ENCODE data around the gene MICU1. TPM values are rescaled to one million over a fixed set of nuclear protein-coding genes. Genes with fewer than 3 reads are reported as not detected.
"Not testable (repeated sequence)": the region's sequence is repeated elsewhere in the genome, so short reads cannot be mapped to it uniquely, and the experiment has no call there.

Gene MICU1
- polyA plus RNA-seq, 1 donor (not counting 4 experiments of a cell fraction or from before 2014, with no cell fraction given): 19.4 TPM

DNA sequence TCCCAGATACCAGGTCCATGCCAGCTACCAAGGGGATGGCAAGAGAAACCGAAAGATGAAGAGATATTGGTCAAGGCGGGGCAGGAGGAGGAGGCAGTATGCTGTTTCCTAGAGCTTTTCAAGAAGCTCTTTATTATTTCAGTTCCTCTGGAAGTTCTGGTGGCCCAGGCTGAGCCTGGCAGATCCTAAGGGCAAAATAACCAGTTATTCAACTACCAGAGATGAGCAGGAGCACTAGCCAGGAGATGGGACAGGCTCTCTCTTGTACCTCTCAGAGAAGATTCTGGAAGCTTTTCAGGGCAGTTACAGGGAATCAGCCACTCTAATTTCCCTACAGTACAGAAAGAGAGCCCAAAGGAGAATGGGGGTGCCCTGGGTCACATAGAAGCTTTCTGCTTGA lies 276.4 kb downstream of the MICU1 start:
- Histone ChIP-seq H3K9me1 (ENCODE audit: control insufficient read depth, extremely low read depth, insufficient read depth, low read length) (no peaks in the 10 kb centered on the region), H3K36me3 (ENCODE audit: control insufficient read depth in 2 of 2, extremely low read depth in 1 of 2, insufficient read depth in 2 of 2, low read length in 2 of 2) (peaks cover 12 to 21% of the 10 kb centered on the region in 2 experiments), H3K4me3 (ENCODE audit: control insufficient read depth in 2 of 3, extremely low read depth in 1 of 3, insufficient read depth in 2 of 3, low read depth in 1 of 3, low read length in 3 of 3) (no peak overlapping the region), H3K4me2 (ENCODE audit: control insufficient read depth, extremely low read depth, insufficient read depth, low read depth, low read length) (no peak overlapping the region), H3K9ac (ENCODE audit: control insufficient read depth, extremely low read depth, insufficient read depth, low read length) (no peak overlapping the region), H4K20me1 (ENCODE audit: control insufficient read depth, extremely low read depth, insufficient read depth, low read length) (no peaks in the 10 kb centered on the region), H3K4me1 (ENCODE audit: control insufficient read depth, extremely low read depth, insufficient read depth, low read length) (peaks cover 11% of the 10 kb centered on the region), H2AFZ (ENCODE audit: control insufficient read depth, low read length) (no peak overlapping the region), H3K27ac (ENCODE audit: control insufficient read depth, insufficient read depth, low read length) (no peak overlapping the region), H3K9me3 (ENCODE audit: control insufficient read depth, low read depth, low read length) (no peaks in the 10 kb centered on the region), H3K79me2 (ENCODE audit: control insufficient read depth, insufficient read depth, low read length) (peaks cover 47% of the 10 kb centered on the region), H3K27me3 (ENCODE audit: control insufficient read depth, extremely low read depth, insufficient read depth, low read length) (no peaks in the 10 kb centered on the region)
- dilution Hi-C loops (cut with MboI; ENCODE audit: extremely low pct_ligation_motif_present, low sequenced_read_pairs): no loop called here
- DNase-seq (ENCODE audit: low read depth, low spot score) (no peak), FAIRE-seq (no peak)
- TF ChIP-seq EZH2 (IDR thresholded peaks at IDR 0.05; ENCODE audit: low read length): no peak
- TF ChIP-seq, protein P1, sequence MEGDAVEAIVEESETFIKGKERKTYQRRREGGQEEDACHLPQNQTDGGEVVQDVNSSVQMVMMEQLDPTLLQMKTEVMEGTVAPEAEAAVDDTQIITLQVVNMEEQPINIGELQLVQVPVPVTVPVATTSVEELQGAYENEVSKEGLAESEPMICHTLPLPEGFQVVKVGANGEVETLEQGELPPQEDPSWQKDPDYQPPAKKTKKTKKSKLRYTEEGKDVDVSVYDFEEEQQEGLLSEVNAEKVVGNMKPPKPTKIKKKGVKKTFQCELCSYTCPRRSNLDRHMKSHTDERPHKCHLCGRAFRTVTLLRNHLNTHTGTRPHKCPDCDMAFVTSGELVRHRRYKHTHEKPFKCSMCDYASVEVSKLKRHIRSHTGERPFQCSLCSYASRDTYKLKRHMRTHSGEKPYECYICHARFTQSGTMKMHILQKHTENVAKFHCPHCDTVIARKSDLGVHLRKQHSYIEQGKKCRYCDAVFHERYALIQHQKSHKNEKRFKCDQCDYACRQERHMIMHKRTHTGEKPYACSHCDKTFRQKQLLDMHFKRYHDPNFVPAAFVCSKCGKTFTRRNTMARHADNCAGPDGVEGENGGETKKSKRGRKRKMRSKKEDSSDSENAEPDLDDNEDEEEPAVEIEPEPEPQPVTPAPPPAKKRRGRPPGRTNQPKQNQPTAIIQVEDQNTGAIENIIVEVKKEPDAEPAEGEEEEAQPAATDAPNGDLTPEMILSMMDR (optimal IDR thresholded peaks at IDR 0.05 in 1 of 3, IDR thresholded peaks at IDR 0.05 in 1 of 3, conservative IDR thresholded peaks at IDR 0.05 in 1 of 3; ENCODE audit: extremely low read depth in 1 of 3, insufficient read depth in 2 of 3, low read length in 3 of 3): no peak

DNA sequence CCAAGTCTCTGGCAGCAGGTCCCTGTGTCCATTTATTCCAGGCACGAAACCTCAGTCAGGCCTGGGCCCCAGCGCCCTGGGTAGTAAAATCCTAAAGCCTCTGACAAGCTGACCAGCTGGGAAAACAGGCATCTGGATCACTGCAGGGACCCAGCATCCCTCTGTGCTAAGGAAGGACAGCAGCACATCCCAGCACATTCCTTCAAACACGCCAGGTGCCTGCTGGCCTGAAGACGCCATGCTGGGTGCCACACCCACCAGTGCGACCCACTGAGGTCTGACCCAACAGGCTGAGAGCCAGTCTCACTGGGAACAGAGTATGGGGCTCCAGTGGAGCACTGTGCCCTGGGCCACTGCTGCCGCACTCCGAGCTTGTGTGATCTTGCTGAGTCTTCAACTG lies 277.6 kb downstream of the MICU1 start:
- H3K4me3 ChIP-seq (ENCODE audit: control insufficient read depth in 2 of 3, extremely low read depth in 1 of 3, insufficient read depth in 2 of 3, low read depth in 1 of 3, low read length in 3 of 3): no peak overlapping the region
- H3K9ac ChIP-seq (ENCODE audit: control insufficient read depth, extremely low read depth, insufficient read depth, low read length): no peak overlapping the region
- no peaks in the 10 kb centered on the region for H4K20me1 ChIP-seq (ENCODE audit: control insufficient read depth, extremely low read depth, insufficient read depth, low read length)
- peaks cover 16 to 21% of the 10 kb centered on the region in 2 experiments for H3K36me3 ChIP-seq (ENCODE audit: control insufficient read depth in 2 of 2, extremely low read depth in 1 of 2, insufficient read depth in 2 of 2, low read length in 2 of 2)
- TF ChIP-seq, protein P1 (optimal IDR thresholded peaks at IDR 0.05 in 1 of 3, IDR thresholded peaks at IDR 0.05 in 1 of 3, conservative IDR thresholded peaks at IDR 0.05 in 1 of 3; ENCODE audit: extremely low read depth in 1 of 3, insufficient read depth in 2 of 3, low read length in 3 of 3): no peak
- H2AFZ ChIP-seq (ENCODE audit: control insufficient read depth, low read length): no peak overlapping the region
- no peak overlapping the region for H3K27ac ChIP-seq (ENCODE audit: control insufficient read depth, insufficient read depth, low read length)
- no peaks in the 10 kb centered on the region for H3K9me1 ChIP-seq (ENCODE audit: control insufficient read depth, extremely low read depth, insufficient read depth, low read length)
- DNase-seq (ENCODE audit: low read depth, low spot score): no peak
- FAIRE-seq: no peak
- H3K79me2 ChIP-seq (ENCODE audit: control insufficient read depth, insufficient read depth, low read length): peaks cover 38% of the 10 kb centered on the region
- dilution Hi-C loops (cut with MboI; ENCODE audit: extremely low pct_ligation_motif_present, low sequenced_read_pairs): no loop called here
- no peaks in the 10 kb centered on the region for H3K27me3 ChIP-seq (ENCODE audit: control insufficient read depth, extremely low read depth, insufficient read depth, low read length)
- no peak overlapping the region for H3K4me2 ChIP-seq (ENCODE audit: control insufficient read depth, extremely low read depth, insufficient read depth, low read depth, low read length)
- H3K9me3 ChIP-seq (ENCODE audit: control insufficient read depth, low read depth, low read length): no peaks in the 10 kb centered on the region
- H3K4me1 ChIP-seq (ENCODE audit: control insufficient read depth, extremely low read depth, insufficient read depth, low read length): peaks cover 5% of the 10 kb centered on the region

DNA sequence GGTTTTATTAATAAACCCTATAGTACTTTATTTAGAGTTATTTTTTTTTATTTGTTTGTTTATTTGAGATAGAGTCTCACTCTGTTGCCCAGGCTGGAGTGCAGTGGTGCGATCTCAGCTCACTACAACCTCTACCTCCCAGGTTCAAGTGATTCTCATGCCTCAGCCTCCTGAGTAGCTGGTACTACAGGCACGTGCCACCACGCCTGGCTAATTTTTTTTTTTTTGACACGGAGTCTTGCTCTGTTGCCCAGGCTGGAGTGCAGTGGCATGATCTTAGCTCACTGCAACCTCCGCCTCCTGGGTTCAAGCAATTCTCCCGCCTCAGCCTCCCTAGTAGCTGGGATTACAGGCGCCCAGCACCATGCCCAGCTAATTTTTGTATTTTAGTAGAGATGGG lies 279.8 kb downstream of the MICU1 start:
- FAIRE-seq; H3K4me2 ChIP-seq (ENCODE audit: control insufficient read depth, extremely low read depth, insufficient read depth, low read depth, low read length); H3K9me1 ChIP-seq (ENCODE audit: control insufficient read depth, extremely low read depth, insufficient read depth, low read length); H3K9me3 ChIP-seq (ENCODE audit: control insufficient read depth, low read depth, low read length); DNase-seq (ENCODE audit: low read depth, low spot score); H4K20me1 ChIP-seq (ENCODE audit: control insufficient read depth, extremely low read depth, insufficient read depth, low read length); H3K27ac ChIP-seq (ENCODE audit: control insufficient read depth, insufficient read depth, low read length); H3K4me3 ChIP-seq (ENCODE audit: control insufficient read depth in 2 of 3, extremely low read depth in 1 of 3, insufficient read depth in 2 of 3, low read depth in 1 of 3, low read length in 3 of 3); H3K9ac ChIP-seq (ENCODE audit: control insufficient read depth, extremely low read depth, insufficient read depth, low read length); H2AFZ ChIP-seq (ENCODE audit: control insufficient read depth, low read length); H3K27me3 ChIP-seq (ENCODE audit: control insufficient read depth, extremely low read depth, insufficient read depth, low read length); dilution Hi-C loops (cut with MboI; ENCODE audit: extremely low pct_ligation_motif_present, low sequenced_read_pairs); H3K4me1 ChIP-seq (ENCODE audit: control insufficient read depth, extremely low read depth, insufficient read depth, low read length): not testable (repeated sequence)
- Histone ChIP-seq H3K36me3 (ENCODE audit: control insufficient read depth in 2 of 2, extremely low read depth in 1 of 2, insufficient read depth in 2 of 2, low read length in 2 of 2) (peaks cover 19 to 30% of the 10 kb centered on the region in 2 experiments), H3K79me2 (ENCODE audit: control insufficient read depth, insufficient read depth, low read length) (peaks cover 16% of the 10 kb centered on the region)

All from keratinocyte (primary cell).